ENCODE results near the gene ZC3H15.
"Not testable (repeated sequence)": the region's sequence is repeated elsewhere in the genome, so short reads cannot be mapped to it uniquely, and the experiment has no call there.

ZC3H15 gene

GRCh38 chr2:186485871-186486650 lies at the start of gene ZC3H15:
ZC3H15 (plus strand) TSS chr2:186486260; CDS start chr2:186486383, 123 bp downstream.
- DNase-seq = peak; percentile 71

GRCh38 chr2:186437719-186438118 lies 48.3 kb upstream of the ZC3H15 start:
- no peak for DNase-seq

- not testable (repeated sequence) for DNase-seq
These were observed 46.4 kb upstream of the ZC3H15 start for GRCh38 chr2:186439673-186440095.

- no peak for DNase-seq
These were observed 45.6 kb upstream of the ZC3H15 start for GRCh38 chr2:186440506-186440905.

- no peak for DNase-seq
These were observed 43.2 kb upstream of the ZC3H15 start for GRCh38 chr2:186442885-186443284.

GRCh38 chr2:186443851-186444250 lies 42.2 kb upstream of the ZC3H15 start:
- DNase-seq = no peak

- no peak for DNase-seq
These were observed 40.6 kb upstream of the ZC3H15 start for GRCh38 chr2:186445506-186445905.

GRCh38 chr2:186455613-186456012 lies 30.4 kb upstream of the ZC3H15 start:
- DNase-seq = no peak

- DNase-seq = no peak
These were observed 29.1 kb upstream of the ZC3H15 start for GRCh38 chr2:186456941-186457340.

GRCh38 chr2:186457908-186458307 lies 28.2 kb upstream of the ZC3H15 start:
- DNase-seq = no peak

GRCh38 chr2:186459009-186459408 lies 27.1 kb upstream of the ZC3H15 start:
- DNase-seq = no peak

- no peak for DNase-seq
These were observed 25.6 kb upstream of the ZC3H15 start for GRCh38 chr2:186460465-186460864.

GRCh38 chr2:186466743-186467142 lies 19.3 kb upstream of the ZC3H15 start:
- DNase-seq = no peak

GRCh38 chr2:186467421-186467820 lies 18.6 kb upstream of the ZC3H15 start:
- no peak for DNase-seq

GRCh38 chr2:186472722-186473493 lies 13.2 kb upstream of the ZC3H15 start:
- not testable (repeated sequence) for DNase-seq

GRCh38 chr2:186474239-186474638 lies 11.8 kb upstream of the ZC3H15 start:
- not testable (repeated sequence) for DNase-seq

GRCh38 chr2:186477790-186478189 lies 8.3 kb upstream of the ZC3H15 start:
- DNase-seq = no peak

- DNase-seq = no peak
These were observed 5.1 kb upstream of the ZC3H15 start for GRCh38 chr2:186480991-186481390.

- no peak for DNase-seq
These were observed 1.9 kb upstream of the ZC3H15 start for GRCh38 chr2:186484062-186484735.

- DNase-seq = no peak
These were observed 537 bp upstream of the ZC3H15 start for GRCh38 chr2:186485576-186485870.

GRCh38 chr2:186486651-186487647 lies 889 bp downstream of the ZC3H15 start:
- no peak for DNase-seq

- DNase-seq = no peak
These were observed 7.6 kb downstream of the ZC3H15 start for GRCh38 chr2:186493564-186494085.

Measured in NCI-H1436 treated with DMSO at 0.1 percent for 48 hours (cell line).